Measurements from ENCODE around the gene WNT2B.

DNA sequence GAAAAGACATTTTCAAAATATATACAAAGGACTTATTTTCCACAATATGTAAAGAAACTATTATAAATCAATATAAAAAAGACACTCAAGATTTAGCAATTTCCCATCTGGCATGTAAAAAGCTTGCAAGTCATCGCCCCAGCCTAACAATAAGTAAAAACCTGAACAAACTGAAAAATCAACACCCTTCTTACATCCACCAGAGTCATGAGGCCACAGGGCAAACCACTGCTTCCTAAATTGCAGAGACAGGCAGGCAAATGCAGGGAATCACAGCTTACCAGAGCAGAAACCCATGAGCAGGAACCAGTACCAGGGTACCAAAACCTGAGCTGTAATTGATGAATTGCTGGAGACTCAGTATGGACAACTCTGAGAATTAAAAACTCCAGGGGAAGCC, 16.7 kb upstream of the WNT2B start:
- TF ChIP-seq TEAD4 (IDR thresholded peaks at IDR 0.05): no peak
- TF ChIP-seq, protein P1, sequence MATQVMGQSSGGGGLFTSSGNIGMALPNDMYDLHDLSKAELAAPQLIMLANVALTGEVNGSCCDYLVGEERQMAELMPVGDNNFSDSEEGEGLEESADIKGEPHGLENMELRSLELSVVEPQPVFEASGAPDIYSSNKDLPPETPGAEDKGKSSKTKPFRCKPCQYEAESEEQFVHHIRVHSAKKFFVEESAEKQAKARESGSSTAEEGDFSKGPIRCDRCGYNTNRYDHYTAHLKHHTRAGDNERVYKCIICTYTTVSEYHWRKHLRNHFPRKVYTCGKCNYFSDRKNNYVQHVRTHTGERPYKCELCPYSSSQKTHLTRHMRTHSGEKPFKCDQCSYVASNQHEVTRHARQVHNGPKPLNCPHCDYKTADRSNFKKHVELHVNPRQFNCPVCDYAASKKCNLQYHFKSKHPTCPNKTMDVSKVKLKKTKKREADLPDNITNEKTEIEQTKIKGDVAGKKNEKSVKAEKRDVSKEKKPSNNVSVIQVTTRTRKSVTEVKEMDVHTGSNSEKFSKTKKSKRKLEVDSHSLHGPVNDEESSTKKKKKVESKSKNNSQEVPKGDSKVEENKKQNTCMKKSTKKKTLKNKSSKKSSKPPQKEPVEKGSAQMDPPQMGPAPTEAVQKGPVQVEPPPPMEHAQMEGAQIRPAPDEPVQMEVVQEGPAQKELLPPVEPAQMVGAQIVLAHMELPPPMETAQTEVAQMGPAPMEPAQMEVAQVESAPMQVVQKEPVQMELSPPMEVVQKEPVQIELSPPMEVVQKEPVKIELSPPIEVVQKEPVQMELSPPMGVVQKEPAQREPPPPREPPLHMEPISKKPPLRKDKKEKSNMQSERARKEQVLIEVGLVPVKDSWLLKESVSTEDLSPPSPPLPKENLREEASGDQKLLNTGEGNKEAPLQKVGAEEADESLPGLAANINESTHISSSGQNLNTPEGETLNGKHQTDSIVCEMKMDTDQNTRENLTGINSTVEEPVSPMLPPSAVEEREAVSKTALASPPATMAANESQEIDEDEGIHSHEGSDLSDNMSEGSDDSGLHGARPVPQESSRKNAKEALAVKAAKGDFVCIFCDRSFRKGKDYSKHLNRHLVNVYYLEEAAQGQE (IDR thresholded peaks at IDR 0.05; ENCODE audit: low read depth): no peak
- TF ChIP-seq TAF1 (IDR thresholded peaks at IDR 0.05; ENCODE audit: low read depth): no peak
- TF ChIP-seq ZBTB7A (IDR thresholded peaks at IDR 0.05; ENCODE audit: low read depth): no peak
- no peak for TF ChIP-seq NFIC (IDR thresholded peaks at IDR 0.05)
- TF ChIP-seq, protein P2, sequence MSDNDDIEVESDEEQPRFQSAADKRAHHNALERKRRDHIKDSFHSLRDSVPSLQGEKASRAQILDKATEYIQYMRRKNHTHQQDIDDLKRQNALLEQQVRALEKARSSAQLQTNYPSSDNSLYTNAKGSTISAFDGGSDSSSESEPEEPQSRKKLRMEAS (IDR thresholded peaks at IDR 0.05): no peak
- TF ChIP-seq TCF12 (IDR thresholded peaks at IDR 0.05; ENCODE audit: low read depth): no peak
- TF ChIP-seq, protein P3, sequence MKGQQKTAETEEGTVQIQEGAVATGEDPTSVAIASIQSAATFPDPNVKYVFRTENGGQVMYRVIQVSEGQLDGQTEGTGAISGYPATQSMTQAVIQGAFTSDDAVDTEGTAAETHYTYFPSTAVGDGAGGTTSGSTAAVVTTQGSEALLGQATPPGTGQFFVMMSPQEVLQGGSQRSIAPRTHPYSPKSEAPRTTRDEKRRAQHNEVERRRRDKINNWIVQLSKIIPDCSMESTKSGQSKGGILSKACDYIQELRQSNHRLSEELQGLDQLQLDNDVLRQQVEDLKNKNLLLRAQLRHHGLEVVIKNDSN (IDR thresholded peaks at IDR 0.05): no peak
- no peak for TF ChIP-seq EP300 (IDR thresholded peaks at IDR 0.05; ENCODE audit: borderline replicate concordance)
- no peak for TF ChIP-seq RAD21 (IDR thresholded peaks at IDR 0.05; ENCODE audit: low read depth)
- TF ChIP-seq CEBPB (IDR thresholded peaks at IDR 0.05): no peak
- no peak for TF ChIP-seq YY1 (IDR thresholded peaks at IDR 0.05; ENCODE audit: low read depth)

Data from Ishikawa (cell line).